NCI-H1105 treated with DMSO at 0.1 percent for 48 hours (cell line): ENCODE data around the gene OR52B2.

Experiments
- DNase-seq: peaks from one replicate; lab custom pipeline; 2025; lab: John Stamatoyannopoulos, UW

OR52B2 gene

DNA sequence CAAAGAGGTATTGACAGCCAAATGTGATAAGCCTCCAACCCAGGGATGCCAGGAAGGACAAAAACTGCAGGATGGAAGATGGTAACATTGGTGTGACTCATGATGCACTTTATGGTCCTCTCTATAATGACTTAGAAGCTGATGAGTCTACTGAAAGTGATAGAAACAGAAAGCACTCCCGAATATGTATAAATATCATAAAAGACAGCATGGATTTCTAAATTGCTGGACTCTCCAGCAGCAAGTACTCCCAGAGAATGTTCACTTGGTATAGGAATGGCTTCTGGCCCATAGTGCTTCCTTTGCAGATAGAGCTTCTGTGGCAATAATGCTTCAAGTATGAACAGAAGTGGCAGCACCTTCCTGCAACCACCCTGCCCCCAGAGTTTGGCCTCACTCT lies at the start of gene OR52B2:
Gene OR52B2, minus strand, starts transcription at position 101 of the 400 bp plus-strand sequence. Its CDS starts 0 bp downstream, at position 101.
- no peak for DNase-seq

DNA sequence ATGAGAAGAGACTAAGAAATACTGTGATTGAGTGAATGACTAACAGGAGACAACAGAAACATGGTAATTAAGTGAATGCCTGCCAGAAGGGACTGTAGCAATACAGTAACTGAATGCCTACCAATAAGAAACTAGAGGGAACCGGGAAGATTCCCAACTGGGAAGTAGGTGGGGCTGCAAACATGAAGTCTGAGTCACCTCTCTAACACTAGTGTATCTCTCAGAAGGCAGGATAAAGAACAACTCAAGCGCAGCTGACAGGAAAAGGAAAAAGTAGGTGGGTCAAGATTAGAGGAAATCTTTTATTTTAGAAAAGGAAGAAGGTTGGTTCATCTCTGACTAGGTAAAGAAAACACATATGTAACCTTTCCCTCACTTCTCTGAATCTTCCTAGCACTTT lies 49.2 kb upstream of the OR52B2 start:
- no peak for DNase-seq

DNA sequence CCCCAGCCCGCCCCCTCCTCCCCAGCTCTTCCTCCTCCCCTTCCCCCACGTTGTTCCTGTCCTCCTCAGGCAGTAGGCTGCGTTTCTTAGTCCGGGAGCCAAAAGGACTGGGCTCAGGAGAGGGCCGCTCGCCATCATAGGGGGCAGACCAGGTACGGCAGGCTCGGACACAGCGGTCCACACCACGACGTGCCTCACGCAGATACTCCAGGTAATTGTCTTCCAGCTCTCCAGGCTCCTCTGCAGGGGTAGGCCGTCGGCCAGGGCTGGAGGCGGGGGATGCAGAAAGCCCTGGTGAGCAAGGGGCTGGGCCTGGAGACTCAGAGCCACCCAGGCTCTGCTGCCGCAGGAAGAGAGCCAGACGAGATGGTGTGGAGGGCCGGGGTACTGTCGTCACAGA lies 47.6 kb upstream of the OR52B2 start:
- DNase-seq: no peak

DNA sequence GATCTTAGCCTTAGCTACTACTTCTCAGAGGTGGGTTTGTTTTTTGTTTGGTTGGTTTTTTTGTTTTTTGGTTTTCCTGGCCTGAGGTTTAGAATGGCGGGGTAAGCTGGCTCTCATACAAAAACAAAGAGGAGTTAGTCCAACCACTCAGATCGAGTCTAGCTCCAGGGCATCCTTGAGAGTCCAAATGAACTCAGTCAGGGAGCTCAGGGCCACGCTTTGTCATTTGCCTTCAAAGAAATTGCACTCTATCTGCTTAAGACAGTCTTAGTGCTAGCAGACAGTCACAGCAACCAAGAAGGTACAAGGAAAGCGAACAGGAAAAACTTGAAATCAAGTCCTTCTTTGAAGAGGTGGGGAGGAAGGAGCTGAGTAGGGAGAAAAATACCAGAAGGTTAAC lies 46.4 kb upstream of the OR52B2 start:
- no peak for DNase-seq

DNA sequence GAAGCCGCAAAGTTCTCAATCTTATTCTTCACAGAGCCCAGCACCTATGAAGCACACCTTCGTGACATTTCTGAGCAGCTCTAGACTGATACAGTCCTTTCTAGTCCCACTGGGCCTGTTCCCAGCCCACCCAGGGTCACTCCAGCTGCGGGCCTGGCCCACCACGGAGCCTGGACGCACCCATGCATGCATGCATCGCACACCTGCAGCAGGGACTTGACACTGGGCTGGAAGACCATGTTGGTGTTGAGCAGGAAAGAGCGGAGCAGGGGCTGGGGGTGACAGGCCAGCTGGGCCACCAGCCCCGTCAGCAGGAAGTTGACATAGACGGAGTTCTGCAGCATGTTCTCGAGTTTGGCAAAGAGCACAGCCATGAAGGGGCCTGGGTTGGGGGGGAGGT lies 44.4 kb upstream of the OR52B2 start:
- no peak for DNase-seq

DNA sequence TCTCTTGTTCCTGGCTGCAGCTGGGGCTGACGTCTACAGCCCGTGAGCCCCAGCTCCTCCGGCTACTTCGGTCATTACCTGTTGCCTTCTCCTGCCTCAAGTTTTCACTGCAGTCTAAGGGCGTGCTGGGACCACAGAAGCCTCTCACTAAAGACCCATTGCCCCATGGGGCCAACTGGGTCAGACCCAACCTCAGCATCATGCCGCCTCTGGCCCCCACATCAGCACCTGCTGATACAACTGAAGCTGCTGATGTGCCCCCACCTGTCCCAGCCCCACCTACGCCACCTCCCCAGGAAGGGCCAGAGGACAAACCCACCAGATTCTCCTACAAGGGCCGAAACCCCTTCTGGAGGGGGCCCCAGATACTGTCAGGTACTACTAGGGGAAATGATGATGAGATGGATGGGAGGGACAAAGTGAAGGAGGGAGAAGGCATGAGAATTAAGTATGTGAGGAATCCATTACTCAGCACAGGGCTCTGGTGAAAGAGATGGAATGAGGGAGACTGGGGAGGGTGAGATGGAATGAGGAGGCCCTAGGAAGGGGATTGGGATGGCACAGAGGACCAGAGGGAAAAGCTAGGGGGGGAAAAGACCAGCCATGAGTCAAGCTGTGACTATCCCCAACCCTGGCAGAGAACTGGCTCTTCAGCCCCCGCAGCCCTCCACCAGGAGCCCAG lies 40.3 kb upstream of the OR52B2 start:
- no peak for DNase-seq

DNA sequence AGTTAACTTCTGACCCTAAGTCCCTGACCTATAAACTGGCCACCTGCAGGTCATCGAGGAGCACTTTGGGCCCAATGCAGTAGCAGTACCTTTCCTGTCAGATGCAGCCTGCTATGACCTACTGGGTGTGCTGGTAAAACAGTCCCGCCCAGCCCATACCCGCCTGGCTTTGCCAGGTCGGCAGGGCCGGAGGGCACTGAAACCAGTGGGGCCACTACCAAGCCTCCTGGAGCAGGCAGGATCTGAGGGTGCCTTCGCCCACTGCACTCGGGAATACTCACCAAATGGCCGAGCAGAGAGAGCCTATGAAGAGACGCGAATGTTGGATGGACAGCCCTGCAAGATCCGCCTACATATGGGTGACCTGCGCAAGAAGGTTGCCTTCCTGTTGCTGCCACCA lies 39.7 kb upstream of the OR52B2 start:
- DNase-seq: no peak

DNA sequence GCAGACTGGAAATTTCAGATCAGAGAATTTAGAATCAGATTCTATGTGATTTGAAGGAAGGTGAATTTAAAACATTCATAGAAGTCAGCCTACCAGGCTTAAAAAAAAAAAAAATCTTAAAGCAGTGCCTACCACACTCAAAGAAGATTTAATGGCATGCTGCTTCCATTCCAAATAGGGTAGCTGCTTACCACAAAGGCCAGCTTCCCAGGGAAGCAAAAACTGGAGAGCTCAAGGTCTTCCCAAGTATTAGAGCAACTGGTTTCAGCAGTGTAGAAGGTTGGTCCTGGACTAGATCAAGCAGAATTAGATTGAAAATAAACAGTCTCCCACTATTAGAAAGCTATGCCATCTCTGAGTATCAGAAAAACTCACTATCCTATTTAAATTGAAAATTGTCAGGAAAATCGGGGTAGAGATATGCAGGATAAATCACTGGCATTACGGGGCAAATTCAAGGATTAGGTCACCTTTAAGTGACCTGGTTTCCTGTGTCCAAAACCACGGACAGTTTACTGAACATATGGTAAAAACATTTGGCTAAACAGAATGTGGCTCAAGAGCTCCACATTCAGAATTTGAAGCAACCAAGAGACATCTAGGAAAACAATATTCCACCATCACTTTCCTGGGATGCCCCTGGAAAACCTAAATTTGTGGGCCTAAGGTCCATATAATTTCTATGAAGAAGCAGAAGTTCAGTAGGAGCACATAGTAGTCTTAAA lies 36.5 kb upstream of the OR52B2 start:
- DNase-seq: no peak

DNA sequence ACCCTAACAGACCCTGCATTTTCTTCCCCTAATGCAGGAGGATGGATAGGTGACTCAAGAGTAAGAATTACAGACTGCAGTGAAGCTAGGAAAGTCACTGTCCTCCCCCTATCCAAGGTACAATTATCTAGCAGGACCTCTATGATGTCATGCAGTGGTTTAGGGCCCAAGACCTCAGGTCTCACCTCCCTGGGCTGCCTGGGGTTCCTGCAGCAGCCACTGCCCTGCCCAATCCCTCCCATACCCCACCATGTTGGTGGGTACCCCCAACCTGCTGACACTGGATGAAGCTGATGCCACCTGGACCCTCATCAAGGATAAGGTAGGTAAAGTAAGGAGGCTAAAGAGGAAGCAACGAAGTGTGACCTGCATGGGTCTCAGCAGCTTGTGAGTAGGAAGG lies 35.2 kb upstream of the OR52B2 start, which contains the start of gene C11orf42:
Gene C11orf42, plus strand, starts transcription at position 192 of the 400 bp plus-strand sequence. Its CDS starts 59 bp downstream, at position 251.
- DNase-seq: no peak

DNA sequence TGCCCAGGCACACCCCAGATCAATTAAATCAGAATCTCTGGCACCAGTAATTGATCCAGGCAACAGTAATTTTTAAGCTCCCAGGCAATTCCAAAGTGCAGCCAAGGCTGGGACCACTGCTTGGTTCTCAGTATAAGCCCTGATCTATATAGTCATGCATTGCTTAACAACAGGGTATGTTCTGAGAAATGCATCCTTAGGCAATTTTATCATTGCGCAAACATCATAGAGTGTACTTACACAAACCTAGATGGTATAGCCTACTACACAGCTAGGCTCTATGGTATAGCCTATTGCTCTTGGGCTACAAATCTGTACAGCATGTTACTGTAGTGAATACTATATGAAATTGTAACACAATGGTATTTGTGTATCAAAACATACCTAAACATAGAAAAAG lies 34.6 kb upstream of the OR52B2 start:
- no peak for DNase-seq

DNA sequence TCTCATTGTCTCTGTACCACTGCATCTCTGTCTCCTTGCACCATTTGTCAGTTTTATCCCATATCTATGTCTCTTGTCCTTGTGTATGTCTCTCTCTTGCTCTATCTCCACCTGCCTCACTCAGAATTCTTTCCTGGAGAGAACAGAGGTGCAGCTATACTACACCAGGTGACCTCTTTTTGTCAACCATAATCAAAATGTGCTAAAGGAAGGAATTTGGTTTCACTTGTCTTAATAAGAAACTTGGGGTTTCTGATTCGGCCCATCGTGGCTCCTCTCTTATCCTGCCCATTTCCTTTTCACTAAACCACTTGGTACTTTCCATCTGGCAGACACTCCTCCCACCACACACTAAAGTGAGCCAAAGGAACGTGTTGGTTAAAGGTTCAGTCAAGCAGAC lies 33.2 kb upstream of the OR52B2 start:
- DNase-seq: no peak

DNA sequence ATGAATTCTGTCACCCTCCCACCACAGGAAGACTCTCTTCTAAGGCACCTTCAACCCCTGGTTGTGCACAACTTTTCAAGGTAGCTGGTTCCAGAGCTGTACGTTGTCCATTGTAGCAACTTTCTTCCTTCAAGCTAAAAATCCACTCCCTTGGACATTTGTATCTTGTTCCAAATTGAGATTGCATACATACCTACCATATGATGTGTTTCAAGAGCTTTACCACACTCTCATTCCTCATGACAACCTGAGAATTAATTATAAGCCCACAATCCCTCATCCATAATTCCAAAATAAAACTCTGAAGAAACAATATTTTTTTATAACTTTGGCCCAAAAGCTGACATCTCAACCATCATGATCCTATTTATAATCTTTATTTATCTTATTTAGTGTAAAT lies 31.9 kb upstream of the OR52B2 start:
- DNase-seq: no peak

DNA sequence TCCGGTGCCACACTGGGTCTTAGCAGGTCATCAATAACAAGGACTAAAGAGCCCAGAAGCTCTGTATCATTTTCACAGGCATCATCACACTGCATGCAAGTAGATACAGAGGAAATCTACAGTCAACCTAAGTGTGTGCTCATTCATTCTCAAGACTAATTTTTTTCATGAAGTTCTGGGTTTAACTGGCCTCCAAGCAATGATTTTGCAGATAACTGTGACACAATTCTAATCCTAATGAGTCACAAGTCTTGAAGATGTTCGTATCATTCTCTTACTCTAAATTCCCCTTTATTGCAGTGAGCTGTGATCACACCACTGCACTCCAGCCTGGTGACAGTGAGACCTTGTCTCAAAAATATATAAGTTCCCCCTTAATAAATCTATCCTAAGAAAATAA lies 31.4 kb upstream of the OR52B2 start:
- no peak for DNase-seq

DNA sequence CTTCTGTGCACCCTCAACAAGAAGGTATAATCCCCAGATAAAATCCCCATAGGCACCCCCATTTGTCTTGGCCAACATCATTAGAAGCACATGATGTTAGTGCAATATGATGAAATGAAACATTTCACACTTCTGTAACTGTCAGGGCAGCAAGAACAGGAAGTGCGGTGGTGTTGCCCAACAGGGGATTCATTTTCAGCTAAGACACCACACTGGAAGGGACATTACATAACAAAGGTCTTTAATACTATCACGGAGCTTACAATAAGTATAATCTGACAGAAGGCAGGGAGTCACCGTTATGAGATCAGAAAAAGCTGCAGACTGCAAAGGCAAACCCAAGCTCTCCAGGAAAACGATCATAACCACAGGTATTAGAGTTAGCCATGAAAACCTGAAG lies 30.8 kb upstream of the OR52B2 start:
- DNase-seq: no peak

DNA sequence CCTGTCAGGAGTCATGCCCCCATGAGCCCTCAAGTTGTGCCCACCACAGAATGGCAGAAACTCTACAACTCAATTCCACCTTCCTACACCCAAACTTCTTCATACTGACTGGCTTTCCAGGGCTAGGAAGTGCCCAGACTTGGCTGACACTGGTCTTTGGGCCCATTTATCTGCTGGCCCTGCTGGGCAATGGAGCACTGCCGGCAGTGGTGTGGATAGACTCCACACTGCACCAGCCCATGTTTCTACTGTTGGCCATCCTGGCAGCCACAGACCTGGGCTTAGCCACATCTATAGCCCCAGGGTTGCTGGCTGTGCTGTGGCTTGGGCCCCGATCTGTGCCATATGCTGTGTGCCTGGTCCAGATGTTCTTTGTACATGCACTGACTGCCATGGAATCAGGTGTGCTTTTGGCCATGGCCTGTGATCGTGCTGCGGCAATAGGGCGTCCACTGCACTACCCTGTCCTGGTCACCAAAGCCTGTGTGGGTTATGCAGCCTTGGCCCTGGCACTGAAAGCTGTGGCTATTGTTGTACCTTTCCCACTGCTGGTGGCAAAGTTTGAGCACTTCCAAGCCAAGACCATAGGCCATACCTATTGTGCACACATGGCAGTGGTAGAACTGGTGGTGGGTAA lies 29.2 kb upstream of the OR52B2 start, which contains the start of gene OR52W1:
Gene OR52W1, plus strand, starts transcription at position 51 of the 637 bp plus-strand sequence. Its CDS starts 0 bp downstream, at position 51.
- no peak for DNase-seq

DNA sequence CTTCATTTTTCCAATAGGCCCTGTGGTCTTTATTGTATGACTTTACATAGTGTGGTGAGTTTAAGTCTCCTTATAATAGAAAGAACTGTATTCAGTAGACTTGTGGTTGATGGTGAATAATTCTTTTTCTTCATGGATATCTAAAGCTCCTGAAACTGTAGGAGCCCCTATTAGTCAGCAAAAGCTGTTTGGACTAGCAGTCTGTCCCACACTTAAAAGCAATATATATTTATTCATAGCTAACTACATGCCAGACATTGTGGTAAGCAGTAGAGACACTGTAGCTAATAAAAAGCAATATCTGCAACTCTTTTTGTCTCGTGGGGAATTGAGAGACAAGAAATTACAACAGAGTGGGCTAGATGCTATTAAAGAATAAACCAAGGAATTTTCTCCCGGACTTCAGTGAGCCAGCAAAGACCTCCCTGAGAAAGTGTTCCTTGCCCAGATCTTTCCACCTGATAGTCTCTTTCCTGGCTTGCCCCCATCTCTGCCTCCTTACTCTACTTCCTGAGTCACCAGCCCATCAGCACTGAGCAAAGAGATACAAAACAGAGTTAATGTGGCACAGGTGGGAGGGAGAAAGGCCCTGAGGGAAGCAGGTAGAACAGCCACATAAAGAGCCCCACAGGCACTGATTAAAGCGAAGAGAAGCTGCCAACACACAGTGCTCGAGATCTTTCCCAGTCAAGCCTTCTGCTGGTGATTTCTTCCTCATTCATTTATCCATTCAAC lies 27.5 kb upstream of the OR52B2 start:
- DNase-seq: no peak

DNA sequence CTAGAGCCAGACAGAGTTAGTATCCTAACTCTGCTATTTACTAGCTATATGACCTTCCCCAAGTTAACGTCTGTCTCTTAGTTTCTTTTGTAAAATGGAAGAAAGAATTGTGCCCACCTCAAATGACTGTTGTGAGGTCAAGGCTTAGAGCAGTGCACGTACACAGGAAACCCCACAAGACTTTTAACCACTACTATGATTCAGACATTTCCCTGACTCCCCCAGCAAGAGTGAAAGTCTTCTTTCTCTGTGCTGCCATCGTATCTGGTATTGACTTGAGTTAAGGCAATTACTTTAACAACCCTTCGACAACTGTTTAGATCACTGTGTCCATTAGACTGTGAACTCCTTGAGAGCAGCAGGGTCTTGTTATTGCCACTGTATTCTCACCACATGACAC lies 26.3 kb upstream of the OR52B2 start:
- no peak for DNase-seq

DNA sequence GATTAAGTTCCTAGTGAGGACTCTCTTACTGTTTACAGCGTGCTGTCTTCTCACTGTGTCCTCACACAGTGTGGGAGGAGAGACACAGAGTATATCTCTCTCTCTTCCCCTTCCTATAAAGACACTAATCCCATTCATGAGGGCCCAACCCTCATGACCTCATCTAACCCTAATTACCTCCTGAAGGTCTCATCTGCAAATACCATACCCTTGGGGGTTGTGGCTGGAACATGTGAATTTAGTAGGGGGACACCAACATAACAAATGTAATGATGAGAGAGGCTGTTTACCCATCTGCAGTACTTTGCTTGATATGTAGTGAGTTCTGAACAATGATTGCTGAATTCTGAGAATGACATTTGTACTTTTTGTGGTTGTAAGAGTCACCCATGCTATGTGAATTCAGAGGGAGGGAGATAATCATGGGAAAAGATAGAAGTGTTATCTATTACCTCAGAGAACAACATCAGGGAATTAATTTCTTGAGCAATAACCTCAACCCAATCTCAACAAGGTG lies 24.0 kb upstream of the OR52B2 start:
- DNase-seq: no peak

DNA sequence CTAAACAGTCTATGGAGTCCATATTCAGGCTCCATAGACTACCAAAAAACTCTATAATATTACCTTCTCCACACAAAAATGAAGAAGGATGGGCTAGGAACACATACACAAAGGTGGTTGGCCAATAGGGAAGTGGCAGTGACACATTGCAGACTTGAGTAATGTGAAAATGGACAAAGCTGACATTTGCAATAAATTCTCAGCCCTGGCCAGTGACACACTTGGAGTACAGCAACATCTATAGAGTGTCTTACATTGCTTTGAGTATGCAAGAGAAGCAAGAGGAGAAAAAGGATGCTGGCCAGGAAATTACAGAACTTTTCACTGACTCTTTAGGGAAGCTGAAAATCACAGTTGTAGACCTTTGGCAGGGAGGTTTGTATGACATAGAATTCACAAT lies 21.6 kb upstream of the OR52B2 start:
- no peak for DNase-seq

DNA sequence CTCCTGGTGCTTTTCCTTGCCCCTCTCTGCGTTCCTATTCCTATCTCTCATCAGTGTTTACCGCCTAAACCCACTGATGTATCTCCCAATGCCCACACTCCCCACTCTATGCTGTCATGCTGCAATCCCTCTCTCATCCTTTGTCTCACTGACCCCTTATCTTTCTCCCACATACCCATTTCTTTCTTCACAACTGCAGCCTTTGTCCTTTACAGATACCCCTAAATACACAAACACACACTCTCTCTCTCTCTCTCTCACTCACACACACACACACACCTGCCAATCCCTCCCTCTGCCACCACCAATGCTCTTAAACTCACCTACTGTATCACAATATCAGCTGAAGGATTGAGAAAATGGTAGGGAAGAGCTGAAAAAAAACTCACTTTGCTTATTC lies 5.3 kb upstream of the OR52B2 start:
- no peak for DNase-seq

DNA sequence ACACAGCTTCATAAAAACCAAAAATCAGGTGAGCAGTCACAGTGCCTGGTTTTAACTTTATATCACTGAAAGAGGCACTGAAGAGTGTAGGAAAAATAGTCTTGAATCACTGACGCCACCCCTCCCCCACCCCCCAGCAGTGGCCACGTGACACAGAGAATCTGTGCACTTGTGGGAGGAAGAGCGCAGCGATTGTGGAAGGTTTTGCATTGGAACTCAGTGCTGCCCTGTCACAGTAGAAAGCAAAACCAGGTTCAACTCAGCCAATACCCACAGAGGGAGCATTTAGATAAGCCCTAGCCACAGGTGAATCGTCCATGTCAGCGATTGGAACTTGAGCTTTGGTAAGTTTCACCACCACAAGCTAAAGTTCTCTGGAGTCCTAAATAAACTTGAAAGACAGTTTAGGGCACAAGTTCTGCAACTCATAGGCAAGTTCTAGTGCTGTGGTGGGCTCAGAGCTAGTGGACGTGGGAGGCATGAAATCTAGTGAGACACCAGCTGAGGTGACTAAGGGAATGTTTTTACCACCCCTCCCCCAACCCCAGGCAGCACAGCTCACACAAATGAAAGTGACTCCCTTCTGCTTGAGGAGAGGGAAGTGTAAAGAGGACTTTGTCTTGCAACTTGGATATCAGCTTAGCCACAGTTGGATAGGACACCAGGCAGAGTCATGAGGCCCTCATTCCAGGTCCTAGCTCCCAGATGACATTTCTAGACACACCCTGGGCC lies 13.3 kb downstream of the OR52B2 start:
- DNase-seq: no peak
